ENCODE data around the gene LAMTOR2.
A peak's percentile ranks its signal among the peaks of the same experiment; 100 is the strongest.

LAMTOR2 gene

DNA sequence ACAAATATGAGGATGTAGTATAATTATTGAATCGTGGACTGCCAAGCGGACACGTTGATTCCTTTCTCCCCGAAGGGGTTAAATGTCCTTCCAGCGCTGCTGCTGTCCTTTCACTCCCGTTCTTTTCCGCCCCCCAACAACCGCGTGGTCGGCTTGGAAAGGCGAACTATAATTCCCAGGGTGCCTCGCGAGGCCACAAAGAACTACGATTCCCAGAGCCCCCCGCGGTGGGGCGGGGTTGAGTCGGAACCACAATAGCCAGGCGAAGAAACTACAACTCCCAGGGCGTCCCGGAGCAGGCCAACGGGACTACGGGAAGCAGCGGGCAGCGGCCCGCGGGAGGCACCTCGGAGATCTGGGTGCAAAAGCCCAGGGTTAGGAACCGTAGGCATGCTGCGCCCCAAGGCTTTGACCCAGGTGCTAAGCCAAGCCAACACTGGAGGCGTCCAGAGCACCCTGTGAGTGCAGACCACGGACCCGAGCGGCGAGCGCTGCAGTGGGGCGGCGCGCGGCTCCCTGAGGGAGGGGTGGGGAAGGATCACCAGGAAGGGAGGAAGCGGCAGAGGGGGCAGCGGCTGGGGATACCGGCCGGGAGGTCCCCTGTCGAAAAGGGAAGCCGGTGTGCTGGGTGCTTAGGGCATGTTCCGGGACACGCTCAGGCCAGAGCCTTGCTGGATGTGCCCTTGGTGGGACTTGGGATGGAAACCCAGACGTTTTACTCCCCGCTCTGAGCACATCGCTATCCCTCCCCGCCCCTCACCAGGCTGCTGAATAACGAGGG, at the start of gene LAMTOR2:
TSS of gene LAMTOR2 (plus strand) at position 283 of the 781 bp plus-strand sequence. CDS start at position 391, 108 bp downstream.
- peaks cover 23% of the 10 kb centered on the region for H3K4me1 ChIP-seq (ENCODE audit: control insufficient read depth, insufficient read depth, low read length)
- H3K36me3 ChIP-seq (ENCODE audit: control insufficient read depth in 2 of 2, insufficient read depth in 2 of 2, low read length in 2 of 2) = peaks cover 6 to 10% of the 10 kb centered on the region in 2 donors
- peak within 1 kb of the TSS; percentile 79 for H3K27ac ChIP-seq (ENCODE audit: low read length)
- H3K27me3 ChIP-seq (ENCODE audit: control insufficient read depth in 1 of 2, insufficient read depth in 2 of 2, low read length in 2 of 2) = no peaks in the 10 kb centered on the region
- H3K9ac ChIP-seq (ENCODE audit: low read length in 2 of 2) = peak within 1 kb of the TSS; percentile 80 to 85
- peak within 1 kb of the TSS; percentile 83 to 98 for H3K4me3 ChIP-seq (ENCODE audit: low read length in 2 of 2)
- no peaks in the 10 kb centered on the region for H3K9me3 ChIP-seq (ENCODE audit: control insufficient read depth in 2 of 2, low read length in 2 of 2)

DNA sequence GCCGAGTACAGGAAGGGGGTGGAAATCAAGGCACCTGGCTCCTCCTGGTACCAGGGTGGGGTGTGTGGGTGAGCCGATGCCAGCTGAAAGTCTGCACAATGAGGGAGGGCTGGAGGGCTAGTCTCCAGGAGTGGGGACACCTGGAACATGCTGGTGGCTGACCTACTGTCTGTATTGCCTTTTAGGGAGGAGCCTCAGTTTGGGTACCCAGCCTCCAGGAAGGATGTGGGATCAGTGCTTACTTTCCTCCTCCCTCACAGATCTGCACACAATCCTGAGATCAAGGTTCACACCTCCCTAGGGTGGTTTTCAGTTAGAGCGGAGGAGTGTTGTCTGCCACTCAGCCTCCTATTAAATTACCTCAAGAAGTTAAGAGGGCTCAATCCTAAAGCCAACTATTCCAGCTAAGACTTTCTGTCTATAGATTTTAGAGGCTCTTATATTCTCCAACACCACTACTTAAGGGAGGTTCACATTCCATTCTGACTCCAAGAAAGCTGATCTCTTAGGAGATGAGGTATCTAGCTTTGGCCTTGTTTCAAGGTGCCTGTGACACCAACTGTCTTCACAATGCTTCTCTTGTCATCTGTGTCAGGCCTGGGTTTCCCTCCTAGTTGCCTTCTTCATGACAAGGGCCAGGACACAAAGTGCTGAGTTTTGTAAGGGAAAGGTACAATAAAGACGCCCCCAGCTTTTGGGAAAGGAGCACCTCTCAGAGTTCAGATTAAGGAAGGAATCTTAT, 49.6 kb upstream of the LAMTOR2 start:
- H3K27me3 ChIP-seq (ENCODE audit: control insufficient read depth in 1 of 2, insufficient read depth in 2 of 2, low read length in 2 of 2) = no peaks in the 10 kb centered on the region
- no peaks in the 10 kb centered on the region for H3K4me1 ChIP-seq (ENCODE audit: control insufficient read depth, insufficient read depth, low read length)
- no peak overlapping the region for H3K27ac ChIP-seq (ENCODE audit: low read length)
- no peaks in the 10 kb centered on the region for H3K9me3 ChIP-seq (ENCODE audit: control insufficient read depth in 2 of 2, low read length in 2 of 2)
- peaks cover 8 to 12% of the 10 kb centered on the region in 2 donors for H3K36me3 ChIP-seq (ENCODE audit: control insufficient read depth in 2 of 2, insufficient read depth in 2 of 2, low read length in 2 of 2)
- no peak overlapping the region for H3K4me3 ChIP-seq (ENCODE audit: low read length in 2 of 2)
- H3K9ac ChIP-seq (ENCODE audit: low read length in 2 of 2) = no peak overlapping the region

DNA sequence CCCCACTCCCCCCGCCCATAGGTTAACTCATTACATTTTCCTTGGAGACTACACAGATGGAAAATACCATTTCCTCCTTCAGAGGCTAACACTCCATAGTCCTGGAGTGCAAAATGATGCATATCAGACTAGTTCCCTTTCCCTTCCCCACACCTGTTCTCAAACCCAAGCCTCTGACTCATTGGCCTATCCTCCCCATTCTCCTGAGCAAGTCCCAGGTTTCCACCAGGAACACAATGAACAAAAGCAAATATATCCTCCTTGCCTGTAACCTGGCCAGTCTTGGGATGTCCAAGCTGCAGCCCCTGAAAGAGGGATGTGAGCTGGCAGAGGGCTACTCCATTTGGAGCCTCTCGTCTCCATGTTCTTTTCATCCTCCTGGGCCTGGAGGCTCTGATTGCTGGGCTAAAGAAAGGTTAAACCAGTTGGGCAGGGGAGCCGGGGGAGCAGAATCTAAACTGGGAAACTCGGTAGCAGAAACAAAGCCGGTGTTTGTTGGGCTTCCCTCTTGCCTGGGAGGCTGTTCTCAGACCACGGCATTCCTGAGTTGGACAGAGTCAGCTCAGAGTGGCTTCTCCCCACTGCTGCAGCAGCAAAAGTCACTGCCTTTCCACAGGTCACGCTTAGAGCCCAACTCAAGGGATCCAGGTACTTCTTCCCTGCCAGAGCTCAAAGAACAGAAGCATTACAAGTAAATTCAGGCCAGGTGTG, 47.8 kb upstream of the LAMTOR2 start:
- no peaks in the 10 kb centered on the region for H3K9me3 ChIP-seq (ENCODE audit: control insufficient read depth in 2 of 2, low read length in 2 of 2)
- H3K27ac ChIP-seq (ENCODE audit: low read length) = no peak overlapping the region
- H3K27me3 ChIP-seq (ENCODE audit: control insufficient read depth in 1 of 2, insufficient read depth in 2 of 2, low read length in 2 of 2) = no peaks in the 10 kb centered on the region
- H3K4me1 ChIP-seq (ENCODE audit: control insufficient read depth, insufficient read depth, low read length) = no peaks in the 10 kb centered on the region
- H3K9ac ChIP-seq (ENCODE audit: low read length in 2 of 2) = no peak overlapping the region
- no peak overlapping the region for H3K4me3 ChIP-seq (ENCODE audit: low read length in 2 of 2)
- peaks cover 20 to 27% of the 10 kb centered on the region in 2 donors for H3K36me3 ChIP-seq (ENCODE audit: control insufficient read depth in 2 of 2, insufficient read depth in 2 of 2, low read length in 2 of 2)

DNA sequence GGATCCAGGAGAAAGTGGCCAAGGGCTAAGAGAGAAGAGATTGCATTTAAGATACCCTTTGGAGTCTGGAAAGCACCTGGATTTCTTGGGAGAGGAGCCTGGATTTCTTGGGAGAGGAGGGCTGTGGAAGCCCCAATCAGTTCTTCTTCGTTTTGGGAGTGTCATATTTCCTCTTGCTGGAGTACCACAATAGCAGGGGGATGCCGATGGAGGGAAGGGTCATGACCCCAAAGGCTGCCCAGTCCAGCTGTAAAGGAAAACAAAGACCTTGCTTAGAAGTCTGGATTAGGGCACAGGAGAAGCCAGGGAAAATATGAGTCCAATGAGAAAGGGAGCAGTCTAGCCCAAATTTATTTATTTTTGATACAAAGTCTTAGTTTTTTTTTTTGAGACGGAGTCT, 45.2 kb upstream of the LAMTOR2 start:
- Histone ChIP-seq H3K4me1 (ENCODE audit: control insufficient read depth, insufficient read depth, low read length) (no peaks in the 10 kb centered on the region), H3K27me3 (ENCODE audit: control insufficient read depth in 1 of 2, insufficient read depth in 2 of 2, low read length in 2 of 2) (no peaks in the 10 kb centered on the region), H3K36me3 (ENCODE audit: control insufficient read depth in 2 of 2, insufficient read depth in 2 of 2, low read length in 2 of 2) (peaks cover 31 to 43% of the 10 kb centered on the region in 2 donors), H3K9me3 (ENCODE audit: control insufficient read depth in 2 of 2, low read length in 2 of 2) (no peaks in the 10 kb centered on the region), H3K27ac (ENCODE audit: low read length) (no peak overlapping the region), H3K9ac (ENCODE audit: low read length in 2 of 2) (no peak overlapping the region), H3K4me3 (ENCODE audit: low read length in 2 of 2) (no peak overlapping the region)

DNA sequence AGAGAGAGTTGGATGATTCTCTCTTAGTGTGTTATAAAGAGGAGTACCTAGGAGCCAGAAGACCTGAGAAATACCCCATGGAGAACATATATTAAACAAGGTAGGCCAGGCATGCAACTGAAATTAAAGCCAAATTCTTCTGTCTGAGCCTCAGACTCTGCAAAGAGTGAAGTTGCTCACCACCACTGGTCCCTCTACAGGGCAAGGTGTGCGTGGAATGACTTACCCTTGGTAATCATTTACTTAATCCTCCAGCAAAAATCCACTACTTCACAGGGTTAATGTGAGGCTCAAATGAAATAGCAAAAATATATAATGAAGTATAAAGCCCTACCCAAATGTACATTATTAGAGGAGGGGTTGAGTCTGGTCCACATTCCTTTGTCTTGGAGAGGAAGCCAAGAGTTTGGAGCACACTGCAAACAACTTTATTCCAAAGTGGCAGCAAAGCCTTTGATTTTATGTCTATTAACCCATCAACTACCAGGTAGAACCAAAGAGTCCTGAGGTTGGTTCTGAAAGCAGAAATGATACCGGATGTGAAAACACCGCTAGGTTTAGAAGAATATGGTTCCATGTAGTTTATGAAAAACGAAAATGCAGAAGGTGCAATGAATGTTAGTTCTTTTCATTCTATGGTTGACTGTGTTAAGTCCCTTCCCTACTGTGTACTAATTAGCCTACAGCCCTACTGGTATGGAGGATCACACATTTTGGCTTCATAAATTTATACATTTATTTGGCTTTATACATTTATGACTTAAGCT, 42.3 kb upstream of the LAMTOR2 start:
- Histone ChIP-seq H3K27ac (ENCODE audit: low read length) (no peak overlapping the region), H3K27me3 (ENCODE audit: control insufficient read depth in 1 of 2, insufficient read depth in 2 of 2, low read length in 2 of 2) (no peaks in the 10 kb centered on the region), H3K9me3 (ENCODE audit: control insufficient read depth in 2 of 2, low read length in 2 of 2) (no peaks in the 10 kb centered on the region), H3K4me3 (ENCODE audit: low read length in 2 of 2) (no peak overlapping the region), H3K4me1 (ENCODE audit: control insufficient read depth, insufficient read depth, low read length) (no peaks in the 10 kb centered on the region), H3K9ac (ENCODE audit: low read length in 2 of 2) (no peak overlapping the region), H3K36me3 (ENCODE audit: control insufficient read depth in 2 of 2, insufficient read depth in 2 of 2, low read length in 2 of 2) (peaks cover 31 to 48% of the 10 kb centered on the region in 2 donors)

DNA sequence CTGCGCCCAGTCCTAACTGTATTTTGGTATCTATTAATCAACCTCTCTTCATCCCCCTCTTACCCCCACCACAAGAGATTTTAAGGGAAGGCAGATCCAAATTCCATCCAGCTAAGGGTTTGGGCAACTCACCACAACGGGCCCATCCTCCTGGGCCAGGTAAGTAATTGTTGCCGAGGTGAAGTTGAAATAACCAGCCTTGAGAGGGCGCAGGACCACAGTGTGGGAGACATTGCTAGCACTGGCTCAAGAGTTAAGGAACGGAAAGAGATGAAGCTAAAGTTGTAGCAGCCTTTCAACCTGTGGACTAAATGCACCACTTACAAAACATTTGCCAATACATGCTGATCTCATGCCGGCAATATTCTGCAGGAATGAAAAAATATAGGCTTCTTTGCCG, 39.8 kb upstream of the LAMTOR2 start:
- peaks cover 26 to 43% of the 10 kb centered on the region in 2 donors for H3K36me3 ChIP-seq (ENCODE audit: control insufficient read depth in 2 of 2, insufficient read depth in 2 of 2, low read length in 2 of 2)

DNA sequence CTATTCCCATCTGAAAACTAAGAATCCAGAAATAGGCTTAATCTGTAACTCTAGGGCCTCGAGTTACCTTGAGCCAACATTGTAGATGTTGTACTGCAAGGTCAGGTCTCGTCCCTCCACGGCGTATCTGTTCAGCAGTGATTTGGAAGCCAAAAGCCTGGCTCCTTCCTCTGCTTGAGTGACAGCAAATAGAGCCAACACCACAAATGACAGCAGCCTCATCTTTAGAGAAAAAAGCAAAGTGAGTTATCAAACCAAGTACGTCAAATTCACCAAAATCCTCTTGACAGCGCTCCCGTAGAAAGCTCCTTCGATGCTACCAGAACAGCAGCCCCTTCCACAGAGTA, 34.7 kb upstream of the LAMTOR2 start:
- peak overlapping the region; percentile 24 for H3K27ac ChIP-seq (ENCODE audit: low read length)

More for the DNA sequence above, 39.8 kb upstream of the LAMTOR2 start:
- no peak overlapping the region for H3K27ac ChIP-seq (ENCODE audit: low read length)
- no peaks in the 10 kb centered on the region for H3K27me3 ChIP-seq (ENCODE audit: control insufficient read depth in 1 of 2, insufficient read depth in 2 of 2, low read length in 2 of 2)
- peaks cover under 1% of the 10 kb centered on the region for H3K4me1 ChIP-seq (ENCODE audit: control insufficient read depth, insufficient read depth, low read length)
- no peak overlapping the region for H3K9ac ChIP-seq (ENCODE audit: low read length in 2 of 2)
- no peak overlapping the region for H3K4me3 ChIP-seq (ENCODE audit: low read length in 2 of 2)
- no peaks in the 10 kb centered on the region for H3K9me3 ChIP-seq (ENCODE audit: control insufficient read depth in 2 of 2, low read length in 2 of 2)

DNA sequence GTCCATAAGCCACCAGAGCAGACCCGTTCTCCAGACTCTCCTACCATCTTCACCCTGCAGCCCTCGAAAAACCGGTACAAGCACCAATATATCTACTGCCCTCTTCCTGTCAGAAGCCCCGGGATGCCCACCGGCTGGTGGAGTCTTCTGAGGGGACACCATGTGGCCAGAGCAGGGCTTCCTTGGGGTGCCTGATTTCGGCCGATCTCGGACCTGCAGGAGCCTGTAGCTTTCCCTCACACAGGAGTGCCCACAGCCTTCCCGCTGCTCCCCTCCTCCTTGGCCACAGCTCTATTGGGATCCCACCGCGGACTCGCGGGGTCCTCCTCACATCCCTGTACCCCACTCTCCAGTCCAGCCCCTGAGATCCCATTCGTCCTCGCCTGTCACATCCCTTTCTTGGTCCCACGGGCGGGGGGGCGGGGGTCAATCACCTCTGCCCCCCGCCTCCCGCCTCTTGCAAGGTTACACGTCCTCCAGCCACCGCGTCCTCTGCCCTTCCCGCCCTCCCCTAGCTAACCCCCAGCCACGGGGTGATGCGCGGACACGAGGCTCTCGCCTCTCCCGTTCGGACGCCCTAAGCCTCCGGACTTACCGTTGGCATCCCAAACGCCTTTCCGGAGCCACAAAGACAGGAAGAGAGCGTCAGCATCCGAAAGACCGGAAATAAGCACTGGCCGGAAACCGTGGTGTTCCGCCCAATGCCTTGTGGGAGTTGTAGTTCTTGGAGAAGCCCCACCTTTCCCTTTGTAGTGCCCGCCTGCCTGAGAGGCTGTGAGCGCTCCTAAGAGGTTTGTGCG, 34.1 kb upstream of the LAMTOR2 start, which contains the start of gene SSR2:
TSS of gene SSR2 (minus strand) at position 659 of the 800 bp plus-strand sequence. CDS start 784 bp downstream, outside the sequence.
- H3K9ac ChIP-seq (ENCODE audit: low read length in 2 of 2) = peak within 1 kb of the TSS; percentile 73 to 81
- peaks cover 0 to 3% of the 10 kb centered on the region in 2 donors for H3K27me3 ChIP-seq (ENCODE audit: control insufficient read depth in 1 of 2, insufficient read depth in 2 of 2, low read length in 2 of 2)
- H3K4me1 ChIP-seq (ENCODE audit: control insufficient read depth, insufficient read depth, low read length) = peaks cover 7% of the 10 kb centered on the region
- peaks cover 3 to 7% of the 10 kb centered on the region in 2 donors for H3K36me3 ChIP-seq (ENCODE audit: control insufficient read depth in 2 of 2, insufficient read depth in 2 of 2, low read length in 2 of 2)
- H3K9me3 ChIP-seq (ENCODE audit: control insufficient read depth in 2 of 2, low read length in 2 of 2) = no peaks in the 10 kb centered on the region
- H3K27ac ChIP-seq (ENCODE audit: low read length) = peak within 1 kb of the TSS; percentile 24
- peak within 1 kb of the TSS; percentile 76 to 91 for H3K4me3 ChIP-seq (ENCODE audit: low read length in 2 of 2)

More for the DNA sequence above, 34.7 kb upstream of the LAMTOR2 start:
- H3K4me3 ChIP-seq (ENCODE audit: low read length in 2 of 2) = peak overlapping the region; percentile 76 to 91
- H3K9me3 ChIP-seq (ENCODE audit: control insufficient read depth in 2 of 2, low read length in 2 of 2) = no peaks in the 10 kb centered on the region
- peaks cover 3 to 10% of the 10 kb centered on the region in 2 donors for H3K36me3 ChIP-seq (ENCODE audit: control insufficient read depth in 2 of 2, insufficient read depth in 2 of 2, low read length in 2 of 2)
- H3K9ac ChIP-seq (ENCODE audit: low read length in 2 of 2) = peak overlapping the region; percentile 73 to 81
- no peaks in the 10 kb centered on the region for H3K27me3 ChIP-seq (ENCODE audit: control insufficient read depth in 1 of 2, insufficient read depth in 2 of 2, low read length in 2 of 2)
- peaks cover 7% of the 10 kb centered on the region for H3K4me1 ChIP-seq (ENCODE audit: control insufficient read depth, insufficient read depth, low read length)

DNA sequence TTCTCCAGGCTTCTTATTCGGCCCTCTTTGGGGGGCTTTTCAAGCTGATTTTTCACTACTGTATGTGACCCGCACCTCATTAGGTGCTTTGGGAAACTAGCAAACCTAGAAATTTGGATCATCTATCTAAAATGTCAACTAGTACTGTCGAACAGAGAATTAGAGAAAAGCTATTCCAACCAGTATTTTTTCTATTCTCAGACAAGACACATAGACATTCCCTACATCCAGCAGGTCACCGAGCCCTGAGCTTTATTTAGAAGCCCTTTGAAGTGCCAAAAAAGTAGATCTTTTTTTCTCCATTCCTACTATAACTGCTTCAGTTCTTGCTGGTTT, 33.5 kb upstream of the LAMTOR2 start:
- H3K9me3 ChIP-seq (ENCODE audit: control insufficient read depth in 2 of 2, low read length in 2 of 2) = no peaks in the 10 kb centered on the region
- H3K4me1 ChIP-seq (ENCODE audit: control insufficient read depth, insufficient read depth, low read length) = peaks cover 7% of the 10 kb centered on the region
- peak overlapping the region; percentile 73 to 81 for H3K9ac ChIP-seq (ENCODE audit: low read length in 2 of 2)
- peaks cover 0 to 3% of the 10 kb centered on the region in 2 donors for H3K27me3 ChIP-seq (ENCODE audit: control insufficient read depth in 1 of 2, insufficient read depth in 2 of 2, low read length in 2 of 2)
- peaks cover 3 to 7% of the 10 kb centered on the region in 2 donors for H3K36me3 ChIP-seq (ENCODE audit: control insufficient read depth in 2 of 2, insufficient read depth in 2 of 2, low read length in 2 of 2)
- H3K4me3 ChIP-seq (ENCODE audit: low read length in 2 of 2) = peak overlapping the region; percentile 76 to 91
- peak overlapping the region; percentile 8 for H3K27ac ChIP-seq (ENCODE audit: low read length)
